MM.1S (cell line): ENCODE measurements around the gene PGF.

Experiments used
- CTCF ChIP-seq: fragments of 300-600 bp; sonication (generic); IDR thresholded peaks from 2 replicates; pipeline ENCODE4 v1.5.1; 2016; ENCODE audit warnings: antibody characterized with exemption, low read length, mixed read lengths
- EZH2phosphoT487 ChIP-seq: fragments of 300-600 bp; sonication (generic); IDR thresholded peaks from 2 replicates; pipeline ENCODE4 v1.6.1; 2018; ENCODE audit warnings: antibody characterized with exemption, low read length

- no peak for TF ChIP-seq CTCF
- TF ChIP-seq EZH2phosphoT487: no peak
Observed at GRCh38 chr14:74912111-74912510, 43.3 kb downstream of the PGF start.
